Stimulated activated CD8-positive, alpha-beta memory T cell treated with anti-CD3 and anti-CD28 coated beads, Interleukin-7, amount 100 ng/mL, for 48 hours (primary cell): ENCODE measurements around the gene TRIM13.
"Not testable (repeated sequence)": the region's sequence is repeated elsewhere in the genome, so short reads cannot be mapped to it uniquely, and the experiment has no call there.

Experiments
- DNase-seq, 2 donors: peaks; one replicate each; pipeline ENCODE4 v3.0.0-alpha.2; 2020; ENCODE audit warnings: low read depth in 1 of 2; ENCODE audit errors: extremely low read depth in 1 of 2

The TRIM13 gene

DNA sequence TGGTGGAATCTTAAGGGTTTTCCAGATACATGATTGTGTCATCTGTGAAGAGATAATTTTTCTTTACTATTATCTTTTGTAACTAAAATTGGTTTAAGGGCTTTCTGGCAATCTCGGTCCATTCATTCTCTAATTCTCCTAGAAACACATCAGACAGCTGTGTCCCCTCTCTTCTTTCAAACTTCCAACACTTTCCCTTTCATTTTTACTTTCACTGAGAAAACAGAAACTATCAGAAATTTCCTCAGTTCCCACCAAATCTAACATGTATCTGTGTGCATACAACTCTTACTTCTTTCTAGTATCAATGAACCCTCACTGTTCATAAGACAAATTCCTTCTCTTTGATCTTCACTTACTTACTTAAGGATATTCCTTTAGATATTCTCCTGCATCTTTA is 58.6 kb downstream of the TRIM13 start:
- DNase-seq: no peak

DNA sequence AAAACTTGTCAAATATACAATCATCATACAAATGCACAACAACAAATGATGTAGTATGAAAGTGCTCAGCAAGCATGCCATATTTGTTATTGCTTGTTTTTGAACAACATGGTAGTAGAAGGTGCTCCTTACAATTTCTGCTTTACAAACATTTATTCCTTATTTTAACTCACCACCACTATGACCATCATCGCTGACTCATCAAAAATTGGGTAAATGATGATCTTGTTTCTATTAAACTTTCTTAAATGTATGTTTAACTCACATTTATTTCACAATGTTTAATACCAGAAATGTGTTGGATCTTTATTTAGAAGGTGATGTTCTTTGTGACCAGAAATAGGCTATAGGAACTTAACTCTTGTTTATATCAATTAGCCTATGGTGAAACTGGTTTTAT is 63.9 kb downstream of the TRIM13 start:
- DNase-seq: no peak

GRCh38 chr13:50062336-50062735 is 65.5 kb downstream of the TRIM13 start:
- DNase-seq: not testable (repeated sequence)

DNA sequence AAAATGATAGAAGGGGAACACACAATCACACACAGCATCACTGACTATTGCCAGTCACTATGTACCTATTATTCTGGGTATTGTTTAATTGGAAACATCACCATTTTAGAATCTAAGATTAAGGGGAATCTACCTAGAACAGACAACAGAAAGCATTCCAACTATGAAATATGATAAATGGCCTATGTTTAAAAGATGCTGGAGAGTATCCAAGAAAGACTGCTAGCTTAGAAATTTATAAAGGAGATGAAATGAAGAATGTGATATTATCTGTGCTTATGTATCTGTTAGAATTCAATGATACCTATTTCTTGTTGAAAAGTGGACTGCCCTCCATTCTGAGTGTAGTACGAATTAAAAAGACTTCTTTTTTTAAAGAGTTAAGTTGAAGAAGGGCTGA is 68.9 kb downstream of the TRIM13 start:
- no peak for DNase-seq
